ENCODE results near the gene ZNF446.

DNA sequence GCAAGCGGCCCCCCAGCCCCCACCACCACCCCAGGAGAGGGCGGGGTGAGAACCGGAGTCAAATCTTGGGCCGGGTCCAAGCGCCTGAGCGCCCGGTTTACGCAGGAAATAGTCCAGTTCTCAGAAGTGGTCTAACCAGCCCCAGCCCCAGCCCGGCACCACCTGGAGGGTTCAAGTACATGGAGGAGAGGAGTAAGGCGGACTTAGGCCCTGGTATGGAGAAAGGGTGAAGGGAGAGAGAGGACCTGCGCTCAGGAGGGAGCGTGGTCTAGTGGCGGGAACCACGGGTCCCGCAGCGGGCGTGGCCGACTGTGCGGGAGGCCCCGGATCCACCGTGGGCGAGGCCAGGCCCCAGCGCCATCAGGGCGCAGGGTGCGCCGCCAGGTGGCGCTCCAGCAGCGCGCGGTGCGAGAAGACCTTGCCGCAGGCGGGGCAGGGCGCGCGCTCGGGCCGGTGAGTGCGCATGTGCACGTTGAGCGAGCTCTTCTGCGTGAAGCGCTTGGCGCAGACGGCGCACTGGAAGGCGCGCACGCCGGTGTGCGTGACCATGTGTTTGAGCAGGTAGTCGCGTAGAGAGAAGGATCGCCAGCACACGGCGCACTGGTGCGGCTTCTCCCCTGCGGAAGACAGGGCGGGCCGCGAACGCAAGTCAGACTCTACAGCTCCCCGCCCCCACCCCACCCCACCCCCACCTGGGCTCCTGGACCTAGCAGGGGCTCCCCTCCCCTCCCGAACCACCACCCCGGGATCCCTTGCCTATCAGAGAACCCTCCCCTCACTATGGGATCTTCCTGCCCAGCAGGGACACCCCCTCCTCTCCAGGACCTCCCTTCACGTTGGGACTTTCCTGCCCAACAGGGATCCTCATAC is 37.8 kb downstream of the ZNF446 start:
- TF ChIP-seq CTCF (IDR thresholded peaks at IDR 0.05) = peak; percentile 76
- no peak for TF ChIP-seq EZH2 (IDR thresholded peaks at IDR 0.05; ENCODE audit: borderline replicate concordance, insufficient read depth, low read depth, low read length, poor library complexity, severe bottlenecking)
